Spleen (tissue), 11 donors: ENCODE results near the gene OR6B1. TPM values are rescaled to one million over a fixed set of nuclear protein-coding genes. Genes with fewer than 3 reads are reported as not detected.

Experiments
- DNase-seq: peaks from one replicate; pipeline ENCODE4 v3.0.0-alpha.2; 2020
- H3K27ac ChIP-seq, 8 donors: fragments of 200-600 bp; sonication (generic) in 7 of 8; 1 replicate in 4 of 8; 2 replicates in 4 of 8; pipeline versions ENCODE4 v1.5.0 to v1.8.0; 2016 to 2021; ENCODE audit warnings: inconsistent platforms in 4 of 8, mild to moderate bottlenecking in 4 of 8, moderate library complexity in 1 of 8
- H3K27me3 ChIP-seq, 7 donors: fragments of 200-600 bp; sonication (generic) in 6 of 7; replicated peaks in 1 of 7; 1 replicate in 4 of 7; 2 replicates in 3 of 7; pipeline versions ENCODE4 v1.5.0 to v1.8.0; 2016 to 2021; ENCODE audit warnings: inconsistent platforms in 3 of 7, mild to moderate bottlenecking in 1 of 7
- H3K36me3 ChIP-seq, 6 donors: fragments of 200-600 bp; sonication (generic) in 5 of 6; 1 replicate in 4 of 6; 2 replicates in 2 of 6; pipeline versions ENCODE4 v1.5.0 to v1.8.0; 2016 to 2021; ENCODE audit warnings: inconsistent platforms in 2 of 6
- H3K4me1 ChIP-seq, 6 donors: fragments of 200-600 bp; sonication (generic) in 5 of 6; 1 replicate in 3 of 6; 2 replicates in 3 of 6; pipeline versions ENCODE4 v1.5.0 to v1.8.0; 2016 to 2021; ENCODE audit warnings: inconsistent platforms in 3 of 6
- H3K4me3 ChIP-seq, 8 donors: fragments of 200-600 bp; sonication (generic) in 7 of 8; 1 replicate in 4 of 8; 2 replicates in 4 of 8; pipeline versions ENCODE4 v1.5.0 to v1.8.0; 2016 to 2021; ENCODE audit warnings: inconsistent platforms in 4 of 8, mild to moderate bottlenecking in 4 of 8, moderate library complexity in 2 of 8
- H3K9me3 ChIP-seq, 8 donors: fragments of 200-600 bp; sonication (generic) in 7 of 8; 1 replicate in 4 of 8; 2 replicates in 4 of 8; pipeline versions ENCODE4 v1.5.0 to v1.8.0; 2016 to 2021; ENCODE audit warnings: inconsistent platforms in 4 of 8
- CTCF ChIP-seq, 11 experiments: fragments of 200-600 bp in 7 of 11; fragments of 450-650 bp in 4 of 11; sonication (generic) in 4 of 11; IDR thresholded peaks in 8 of 11; conservative IDR thresholded peaks in 3 of 11; 1 replicate in 7 of 11; 2 replicates in 4 of 11; pipeline versions ENCODE4 v1.4.0 to v1.8.0; 2016 to 2021; ENCODE audit warnings: antibody characterized with exemption in 11 of 11, inconsistent platforms in 4 of 11, mild to moderate bottlenecking in 1 of 11
- POLR2A ChIP-seq, 3 donors: fragments of 450-650 bp; IDR thresholded peaks; one replicate each; pipeline ENCODE4 v1.5.1; 2017; ENCODE audit warnings: antibody characterized with exemption in 3 of 3, mild to moderate bottlenecking in 1 of 3
- POLR2AphosphoS5 ChIP-seq, 3 donors: sonication (generic); formaldehyde crosslinking; IDR thresholded peaks; one replicate each; pipeline ENCODE4 v1.5.1; 2017; ENCODE audit warnings: antibody characterized with exemption in 3 of 3
- WGBS, 5 donors: extraction: QIAGEN DNeasy Blood & Tissue Kit in 3 of 5; methylation state at CpG; one replicate each; pipeline versions ENCODE4 v1.1.5 to v1.1.7; 2013 to 2018; 5-methylcytosine and 5-hydroxymethylcytosine counted together
- intact Hi-C: fragments of 100-400 bp; cut with DNase I; formaldehyde crosslinking; loops from one replicate; pipeline ENCODE4 v1.15.0; 2023; ENCODE audit warnings: low total_unique reads
- polyA plus RNA-seq, 3 donors: library from polyadenylated mRNA; stranded (reverse); fragments of 200-250 nt; gene quantifications; one replicate each; pipeline ENCODE4 v1.2.1, GENCODE V29; 2013
- total RNA-seq, 7 donors: library from RNA; depleted of rRNA in 3 of 7; stranded (reverse); fragments of >200 nt in 3 of 7; fragmentation: NEBNext Ultra II Directional in 4 of 7; extraction: Animal tissue kit (Norgen Biotek cat#: 25700) in 4 of 7; gene quantifications; one replicate each; pipeline versions ENCODE4 v1.1.0 to v1.2.1, GENCODE V29; 2016 to 2021
- donor health status: healthy with polysubstance abuse.
- donor health status: DM: no; HTN: no; CAD: no; lungs with moderate emphysema.
- donor health status: DM: no; HTN: no; CAD: no.
- donor health status: Bipolar disorder and iron deficiency.
- donor health status: healthy.
- donor health status: DM: no; HTN: no; CAD: no.
- donor health status: DM: yes; HTN: yes; CAD: no.

The OR6B1 gene
- total and polyA plus RNA-seq, 10 donors: not detected

GRCh38 chr7:143979998-143980397 lies 20.1 kb upstream of the OR6B1 start:
- no peaks in the 10 kb centered on the region for H3K36me3 ChIP-seq
- intact Hi-C loops: no loop called here
- no peak for TF ChIP-seq POLR2A (IDR thresholded peaks at IDR 0.05)
- no peak for TF ChIP-seq POLR2AphosphoS5 (IDR thresholded peaks at IDR 0.05)
- no peak for TF ChIP-seq CTCF (IDR thresholded peaks at IDR 0.05 in 8 of 11, conservative IDR thresholded peaks at IDR 0.05 in 3 of 11)
- 48 to 76% (median 70%) methylated on average over 2 of the region's 2 CpGs for WGBS, 5 donors
- no peaks in the 10 kb centered on the region for H3K4me1 ChIP-seq
- no peaks in the 10 kb centered on the region for H3K9me3 ChIP-seq
- H3K27ac ChIP-seq: no peak overlapping the region
- no peak overlapping the region for H3K4me3 ChIP-seq
- H3K27me3 ChIP-seq: no peaks in the 10 kb centered on the region
- DNase-seq: no peak

GRCh38 chr7:143980746-143981510 lies 19.2 kb upstream of the OR6B1 start:
- no peak for DNase-seq
- Histone ChIP-seq H3K36me3 (no peaks in the 10 kb centered on the region), H3K4me1 (no peaks in the 10 kb centered on the region), H3K9me3 (no peaks in the 10 kb centered on the region), H3K27me3 (no peaks in the 10 kb centered on the region), H3K4me3 (no peak overlapping the region), H3K27ac (no peak overlapping the region)
- 85 to 90% (median 87%) methylated on average over 10 of the region's 10 CpGs for WGBS, 5 donors
- TF ChIP-seq CTCF (IDR thresholded peaks at IDR 0.05 in 8 of 11, conservative IDR thresholded peaks at IDR 0.05 in 3 of 11): no peak
- no peak for TF ChIP-seq POLR2AphosphoS5 (IDR thresholded peaks at IDR 0.05)
- TF ChIP-seq POLR2A (IDR thresholded peaks at IDR 0.05): no peak
- intact Hi-C loops: no loop called here

- Histone ChIP-seq H3K36me3 (no peaks in the 10 kb centered on the region), H3K9me3 (peaks cover 0 to 3% (median 2%) of the 10 kb centered on the region in 8 donors), H3K4me3 (no peak overlapping the region), H3K27me3 (no peaks in the 10 kb centered on the region), H3K4me1 (no peaks in the 10 kb centered on the region), H3K27ac (no peak overlapping the region)
- DNase-seq: no peak
- WGBS, 5 donors: 82 to 92% (median 88%) methylated on average over 5 of the region's 5 CpGs
- TF ChIP-seq CTCF (IDR thresholded peaks at IDR 0.05 in 8 of 11, conservative IDR thresholded peaks at IDR 0.05 in 3 of 11) (no peak), POLR2A (IDR thresholded peaks at IDR 0.05) (no peak), POLR2AphosphoS5 (IDR thresholded peaks at IDR 0.05) (no peak)
- intact Hi-C loops: no loop called here
Observed at GRCh38 chr7:143983960-143984359, 16.2 kb upstream of the OR6B1 start.

GRCh38 chr7:143987513-143987912 lies 12.6 kb upstream of the OR6B1 start:
- H3K36me3 ChIP-seq: no peaks in the 10 kb centered on the region
- peaks cover 0 to 22% (median 16%) of the 10 kb centered on the region in 8 donors for H3K9me3 ChIP-seq
- intact Hi-C loops: no loop called here
- no peak for DNase-seq
- TF ChIP-seq POLR2A (IDR thresholded peaks at IDR 0.05) (no peak), CTCF (IDR thresholded peaks at IDR 0.05 in 8 of 11, conservative IDR thresholded peaks at IDR 0.05 in 3 of 11) (no peak), POLR2AphosphoS5 (IDR thresholded peaks at IDR 0.05) (no peak)
- H3K4me1 ChIP-seq: no peaks in the 10 kb centered on the region
- no peak overlapping the region for H3K4me3 ChIP-seq
- H3K27ac ChIP-seq: no peak overlapping the region
- H3K27me3 ChIP-seq: peaks cover 0 to 6% (median 0%) of the 10 kb centered on the region in 7 donors
